NCI-H2107 treated with DMSO at 0.1 percent for 48 hours (cell line): ENCODE data around the gene ODF2.
"Not testable (repeated sequence)": the region's sequence is repeated elsewhere in the genome, so short reads cannot be mapped to it uniquely, and the experiment has no call there.

ENCODE experiments used
- DNase-seq: peaks from one replicate; lab custom pipeline; 2025; ENCODE audit not compliant: unreplicated experiment; lab: John Stamatoyannopoulos, UW

ODF2 gene

DNA sequence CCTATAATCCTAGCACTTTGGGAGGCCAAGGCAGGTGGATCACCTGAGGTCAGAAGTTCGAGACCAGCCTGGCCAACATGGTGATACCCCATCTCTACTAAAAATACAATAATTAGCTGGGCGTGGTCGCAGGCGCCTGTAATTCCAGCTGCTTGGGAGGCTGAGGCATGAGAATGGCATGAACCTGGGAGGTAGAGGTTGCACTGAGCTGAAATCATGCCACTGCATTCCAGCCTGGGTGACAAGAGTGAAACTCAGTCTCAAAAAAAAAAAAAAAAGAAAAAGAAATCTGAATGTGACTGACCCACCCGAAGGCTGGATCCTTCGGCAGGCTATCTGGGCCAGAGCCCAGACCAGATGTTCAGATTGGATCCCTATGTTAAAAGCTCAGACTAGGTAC lies 32.5 kb upstream of the ODF2 start:
- not testable (repeated sequence) for DNase-seq

DNA sequence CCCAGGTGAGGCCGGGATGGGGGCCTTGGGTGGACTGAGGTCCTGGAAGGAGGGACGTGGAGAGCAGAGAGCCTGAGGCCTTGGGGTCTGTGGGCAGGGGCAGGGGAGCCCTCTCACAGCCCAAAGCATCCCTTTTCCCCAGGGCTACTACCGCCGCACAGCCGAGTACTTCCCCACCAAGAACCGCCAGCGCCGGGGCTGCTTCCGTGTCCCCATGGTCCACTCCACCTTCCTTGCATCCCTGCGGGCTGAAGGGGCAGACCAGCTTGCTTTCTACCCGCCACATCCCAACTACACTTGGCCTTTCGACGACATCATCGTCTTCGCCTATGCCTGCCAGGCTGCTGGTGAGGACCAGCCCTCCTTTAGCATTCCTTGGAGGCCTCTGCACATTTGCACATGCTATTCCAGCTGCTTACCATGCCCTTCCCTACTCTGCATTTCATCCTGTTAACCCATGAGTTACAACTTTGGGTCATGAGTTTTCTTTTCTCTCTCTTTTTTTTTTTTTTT lies 31.5 kb upstream of the ODF2 start:
- DNase-seq: no peak

GRCh38 chr9:128428644-128429512 lies 26.9 kb upstream of the ODF2 start:
- DNase-seq: no peak

DNA sequence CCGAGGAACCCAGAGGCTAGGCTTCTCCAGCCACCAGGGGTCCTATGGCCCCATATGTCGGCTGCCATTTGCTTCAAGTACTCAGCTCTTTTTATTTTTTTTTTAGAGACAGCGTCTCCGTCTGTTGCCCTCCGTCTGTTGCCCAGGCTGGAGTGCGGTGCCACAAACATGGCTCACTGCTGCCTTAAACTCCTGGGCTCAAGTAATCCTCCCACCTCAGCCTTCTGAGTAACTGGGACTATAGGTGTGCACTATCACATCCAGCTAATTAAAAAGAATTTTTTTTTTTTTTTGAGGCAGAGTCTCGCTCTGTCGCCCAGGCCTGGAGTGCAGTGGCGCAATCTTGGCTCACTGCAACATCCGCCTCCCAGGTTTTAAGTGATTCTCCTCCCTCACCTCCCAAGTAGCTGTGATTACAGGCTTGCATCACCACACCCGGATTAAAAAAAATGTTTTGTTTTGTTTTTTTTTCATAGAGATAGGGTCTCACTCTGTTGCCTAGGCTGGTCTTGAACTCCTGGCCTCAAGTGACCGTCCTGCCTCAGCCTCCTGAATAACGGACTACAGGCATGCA lies 26.2 kb upstream of the ODF2 start:
- no peak for DNase-seq

GRCh38 chr9:128431207-128431606 lies 24.6 kb upstream of the ODF2 start:
- DNase-seq: no peak

GRCh38 chr9:128434340-128434739 lies 21.5 kb upstream of the ODF2 start:
- DNase-seq: no peak

DNA sequence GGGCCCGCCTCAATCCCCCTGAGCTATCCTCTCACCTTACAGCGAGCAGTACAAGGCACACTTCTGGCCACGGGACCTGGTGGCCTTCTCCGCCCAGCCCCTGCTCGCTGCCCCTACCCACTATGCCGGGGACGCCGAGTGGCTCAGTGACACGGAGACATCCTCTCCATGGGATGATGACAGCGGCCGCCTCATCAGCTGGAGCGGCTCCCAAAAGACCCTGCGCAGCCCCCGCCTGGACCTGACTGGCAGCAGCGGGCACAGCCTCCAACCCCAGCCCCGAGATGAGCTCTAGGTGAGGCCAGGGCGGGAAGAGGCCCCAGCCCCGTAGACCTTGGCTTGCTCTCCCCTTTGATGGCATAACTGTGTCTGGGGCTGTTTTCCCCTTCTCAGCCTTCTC lies 20.2 kb upstream of the ODF2 start:
- DNase-seq: no peak

DNA sequence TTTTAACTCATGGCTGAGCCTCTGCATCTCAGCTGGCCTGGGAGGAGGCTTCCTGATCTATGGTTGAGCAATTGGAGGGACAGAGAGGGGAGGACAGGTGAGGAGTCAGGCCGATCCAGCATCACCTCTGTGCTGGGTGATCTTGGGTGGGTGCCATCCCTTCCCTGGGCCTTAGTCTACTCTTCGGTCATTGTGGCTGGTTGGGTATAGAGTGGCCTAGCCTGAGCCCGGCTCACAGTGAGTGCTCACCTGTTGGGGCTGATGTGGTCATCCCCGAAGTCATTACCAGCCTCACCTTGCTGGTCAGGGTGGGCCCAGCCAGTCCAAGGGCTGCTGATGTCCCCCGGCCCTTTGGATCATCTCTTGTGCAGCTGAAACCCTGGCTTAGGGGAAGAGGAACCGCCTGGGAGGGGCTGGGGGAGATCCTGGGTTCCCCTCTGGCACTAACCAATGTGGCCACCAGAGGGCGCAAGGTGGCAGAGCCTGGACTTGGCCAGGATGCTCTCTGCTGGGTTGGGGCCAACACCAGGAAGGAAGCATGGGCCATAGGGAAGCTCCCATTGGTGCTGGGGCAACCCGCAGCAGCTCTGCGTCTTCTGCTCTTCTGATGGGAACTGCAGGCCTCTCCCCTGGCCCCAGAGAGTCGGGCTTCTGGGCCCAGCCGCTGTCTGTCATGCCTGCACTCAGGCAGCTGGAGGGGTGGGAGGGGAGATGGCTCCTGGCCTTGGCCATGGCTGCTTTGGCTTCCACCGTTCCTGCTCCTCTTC lies 17.3 kb upstream of the ODF2 start:
- DNase-seq: peak; percentile 14

DNA sequence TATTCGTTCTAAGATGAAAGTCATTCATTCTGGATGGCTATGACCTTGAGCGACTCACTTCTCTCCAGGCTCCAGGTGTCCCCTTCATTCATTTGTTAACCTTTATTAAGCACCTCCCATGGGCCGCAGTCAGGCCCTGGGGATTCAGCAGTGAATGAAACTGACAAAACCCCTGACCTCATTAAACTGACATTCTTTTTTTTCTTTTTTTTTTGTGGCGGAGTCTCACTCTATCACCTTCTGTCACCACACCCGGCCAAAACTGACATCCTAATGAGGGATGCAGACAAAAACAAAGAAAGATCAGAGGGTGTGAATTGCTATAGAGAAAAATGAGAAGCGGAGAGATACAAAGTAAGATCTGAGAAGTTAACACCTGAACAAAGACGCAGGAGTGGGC lies 16.5 kb upstream of the ODF2 start:
- no peak for DNase-seq

DNA sequence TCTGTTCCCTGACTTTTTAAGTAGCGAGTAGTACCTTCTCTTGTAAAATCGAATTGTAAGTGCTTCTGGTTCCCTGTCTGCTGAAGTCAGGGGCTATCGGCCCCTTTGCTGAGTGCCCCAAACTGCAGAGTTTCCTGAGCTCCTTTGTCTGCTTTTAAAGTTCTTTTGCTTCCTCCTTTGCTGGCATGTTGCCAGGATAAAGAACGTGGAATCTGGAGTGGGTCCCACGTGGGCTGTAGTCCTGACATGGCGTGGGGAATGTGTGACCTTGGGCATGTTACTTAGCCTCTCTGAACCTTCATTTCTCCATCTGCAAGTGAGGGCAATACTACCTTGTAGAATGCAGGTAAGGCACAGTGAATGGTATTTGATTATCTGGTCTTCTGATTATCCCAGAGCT lies 13.7 kb upstream of the ODF2 start:
- DNase-seq: no peak

DNA sequence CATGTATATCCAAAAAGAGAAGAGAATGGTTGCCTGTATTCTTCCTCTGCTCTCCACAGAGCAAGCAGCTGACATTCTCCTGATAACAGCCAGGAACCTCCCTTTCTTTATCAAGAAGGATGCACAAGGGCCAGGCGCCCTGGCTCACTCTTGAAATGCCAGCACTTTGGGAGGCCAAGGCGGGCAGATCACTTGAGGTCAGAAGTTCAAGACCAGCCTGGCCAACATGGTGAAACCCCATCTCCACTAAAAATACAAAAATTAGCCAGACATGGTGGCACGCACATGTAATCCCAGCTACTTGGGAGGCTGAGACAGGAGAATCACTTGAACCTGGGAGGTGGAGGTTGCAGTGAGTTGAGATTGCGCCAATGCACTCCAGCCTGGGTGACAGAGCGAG lies 9.3 kb upstream of the ODF2 start:
- DNase-seq: not testable (repeated sequence)

DNA sequence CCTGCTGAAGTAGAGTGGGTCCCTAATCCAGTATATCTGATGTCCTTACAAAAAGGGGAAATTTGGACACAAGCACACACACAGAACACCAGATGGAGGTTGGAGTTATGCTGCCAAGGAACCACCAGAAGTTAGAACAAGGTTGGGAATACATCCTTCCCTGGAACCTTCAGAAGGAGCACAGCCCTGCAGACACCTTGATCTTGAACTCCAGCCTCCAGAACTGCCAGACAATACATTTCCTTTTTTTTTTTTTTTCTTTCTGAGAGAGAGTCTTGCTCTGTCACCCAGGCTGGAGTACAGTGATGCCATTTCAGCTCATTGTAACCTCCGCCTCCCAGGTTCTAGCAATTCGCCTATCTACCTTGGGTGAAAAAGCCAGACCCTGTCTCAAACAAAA lies 7.1 kb upstream of the ODF2 start:
- no peak for DNase-seq

GRCh38 chr9:128454991-128455390 lies 815 bp upstream of the ODF2 start:
- DNase-seq: peak; percentile 2

GRCh38 chr9:128456613-128457061 lies 831 bp downstream of the ODF2 start:
- peak; percentile 21 for DNase-seq

DNA sequence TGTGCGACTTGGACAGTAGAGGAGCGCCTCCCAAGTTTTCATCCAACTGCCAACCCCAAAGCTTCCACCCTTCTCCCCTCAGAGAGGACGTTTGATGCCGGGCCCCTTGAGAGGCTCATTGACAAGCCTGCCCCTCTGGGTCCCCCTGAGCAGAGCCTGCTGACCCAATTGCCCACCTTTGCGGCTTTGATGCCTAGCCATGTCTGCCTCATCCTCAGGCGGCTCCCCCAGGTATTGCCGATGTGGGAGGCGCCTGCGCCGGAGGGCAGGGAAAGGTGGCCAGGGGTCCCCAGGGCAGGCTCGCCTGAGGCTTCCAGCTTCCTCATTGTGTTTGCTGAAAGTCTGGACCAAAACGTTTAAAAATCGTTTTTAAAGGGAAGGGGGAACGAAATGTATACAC lies 1.4 kb downstream of the ODF2 start:
- DNase-seq: no peak

DNA sequence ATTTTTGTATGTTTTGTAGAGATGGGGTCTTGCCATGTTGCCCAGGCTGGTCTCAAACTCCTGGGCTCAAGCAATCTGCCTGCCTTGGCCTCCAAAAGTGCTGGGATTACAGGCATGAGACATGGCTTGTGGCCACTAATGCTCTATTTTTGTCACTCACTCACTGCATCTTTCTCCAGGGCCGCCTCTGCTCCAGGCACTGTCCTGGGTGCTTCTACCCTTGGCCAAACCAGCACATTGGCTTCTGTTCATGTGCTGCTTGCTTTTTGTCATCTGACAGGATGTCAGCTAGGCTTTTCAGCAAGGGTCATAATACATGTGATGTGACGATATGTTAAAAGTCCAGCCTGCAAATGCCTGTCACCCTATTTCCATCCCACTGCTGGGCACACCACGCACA lies 3.2 kb downstream of the ODF2 start:
- no peak for DNase-seq

DNA sequence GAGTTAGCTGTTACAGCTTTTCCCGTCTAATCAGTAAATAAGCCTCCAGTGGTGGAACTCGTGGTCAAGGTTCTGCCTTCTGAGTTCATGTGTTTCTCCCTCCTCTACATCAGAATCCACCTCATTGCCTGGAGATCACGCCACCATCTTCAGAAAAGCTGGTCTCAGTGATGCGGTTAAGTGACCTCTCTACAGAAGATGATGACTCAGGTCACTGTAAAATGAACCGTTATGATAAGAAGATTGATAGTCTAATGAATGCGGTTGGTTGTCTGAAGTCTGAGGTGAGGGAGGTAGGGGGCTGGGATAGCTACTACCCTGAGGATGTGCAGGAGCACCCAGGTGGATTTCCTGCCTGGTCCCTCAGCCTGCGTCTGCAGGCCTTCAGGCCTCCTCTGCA lies 13.3 kb downstream of the ODF2 start:
- DNase-seq: no peak

- peak; percentile 13 for DNase-seq
These were observed 14.8 kb downstream of the ODF2 start for GRCh38 chr9:128470560-128470959.

- DNase-seq: no peak
These were observed 17.3 kb downstream of the ODF2 start for GRCh38 chr9:128473104-128473503.

DNA sequence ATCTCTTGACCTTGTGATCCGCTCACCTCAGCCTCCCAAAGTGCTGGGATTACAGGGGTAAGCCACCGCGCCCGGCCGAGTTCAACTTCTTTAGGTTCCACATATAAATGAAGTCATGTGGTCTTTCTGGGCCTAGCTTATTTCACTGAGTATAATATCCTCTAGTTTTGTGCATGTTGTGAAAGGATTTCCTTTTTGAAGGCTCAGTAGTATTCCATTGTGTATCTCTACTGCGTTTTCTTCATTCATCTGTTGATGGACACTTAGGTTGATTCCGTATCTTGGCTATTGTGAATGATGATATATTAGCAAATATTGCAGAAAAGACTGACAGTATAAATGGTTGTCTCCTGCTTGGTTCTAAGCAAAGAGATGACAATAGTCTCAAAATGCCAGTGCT lies 20.1 kb downstream of the ODF2 start:
- no peak for DNase-seq

DNA sequence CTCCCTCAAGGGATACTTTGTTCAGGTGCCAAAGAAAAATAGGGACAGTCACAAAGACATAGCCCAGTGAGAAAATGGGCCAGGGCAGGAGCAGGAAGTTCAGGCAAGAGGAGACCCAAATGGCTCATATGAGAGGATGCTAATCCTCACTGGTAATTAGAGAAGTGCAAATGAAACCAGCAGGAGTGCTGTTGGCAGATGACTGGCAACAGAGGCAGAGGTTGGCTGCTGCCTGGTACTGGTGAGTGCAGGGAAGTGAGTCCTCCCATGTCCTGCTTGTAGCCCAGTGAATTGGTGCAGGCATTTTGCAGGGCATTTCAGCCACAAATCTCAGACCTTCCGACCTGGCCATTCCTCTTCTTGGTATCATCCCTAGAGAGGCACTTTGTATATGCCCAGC lies 23.5 kb downstream of the ODF2 start:
- peak; percentile 4 for DNase-seq

- DNase-seq: no peak
These were observed 25.8 kb downstream of the ODF2 start for GRCh38 chr9:128481561-128481960.
